ENCODE measurements around the gene ZFP57.

DNA sequence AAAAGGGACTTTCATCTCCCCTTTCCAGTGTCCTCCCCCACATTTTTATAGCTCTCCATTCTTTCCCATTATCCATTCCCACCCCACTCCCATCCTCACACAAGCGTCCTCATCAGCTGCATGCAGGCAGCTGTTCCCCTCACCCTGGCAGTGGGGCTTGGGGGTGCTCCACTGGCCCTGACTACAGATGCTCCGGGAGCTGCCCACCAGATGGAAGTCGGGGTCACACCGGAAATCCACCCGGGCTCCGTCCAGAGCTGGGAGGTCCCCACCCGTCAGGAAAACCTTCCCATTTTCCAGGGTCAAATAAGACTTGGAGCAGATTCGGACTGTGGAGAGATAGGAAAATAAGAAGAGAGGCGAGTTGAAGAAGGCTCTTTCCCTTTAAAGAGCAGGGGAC is 50.6 kb downstream of the ZFP57 start:
- TF ChIP-seq, protein P1, sequence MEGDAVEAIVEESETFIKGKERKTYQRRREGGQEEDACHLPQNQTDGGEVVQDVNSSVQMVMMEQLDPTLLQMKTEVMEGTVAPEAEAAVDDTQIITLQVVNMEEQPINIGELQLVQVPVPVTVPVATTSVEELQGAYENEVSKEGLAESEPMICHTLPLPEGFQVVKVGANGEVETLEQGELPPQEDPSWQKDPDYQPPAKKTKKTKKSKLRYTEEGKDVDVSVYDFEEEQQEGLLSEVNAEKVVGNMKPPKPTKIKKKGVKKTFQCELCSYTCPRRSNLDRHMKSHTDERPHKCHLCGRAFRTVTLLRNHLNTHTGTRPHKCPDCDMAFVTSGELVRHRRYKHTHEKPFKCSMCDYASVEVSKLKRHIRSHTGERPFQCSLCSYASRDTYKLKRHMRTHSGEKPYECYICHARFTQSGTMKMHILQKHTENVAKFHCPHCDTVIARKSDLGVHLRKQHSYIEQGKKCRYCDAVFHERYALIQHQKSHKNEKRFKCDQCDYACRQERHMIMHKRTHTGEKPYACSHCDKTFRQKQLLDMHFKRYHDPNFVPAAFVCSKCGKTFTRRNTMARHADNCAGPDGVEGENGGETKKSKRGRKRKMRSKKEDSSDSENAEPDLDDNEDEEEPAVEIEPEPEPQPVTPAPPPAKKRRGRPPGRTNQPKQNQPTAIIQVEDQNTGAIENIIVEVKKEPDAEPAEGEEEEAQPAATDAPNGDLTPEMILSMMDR (conservative IDR thresholded peaks at IDR 0.05 in 1 of 2, IDR thresholded peaks at IDR 0.05 in 1 of 2; ENCODE audit: extremely low read depth in 1 of 2, insufficient read depth in 1 of 2, low read depth in 1 of 2, low read length in 2 of 2), result no peak
- TF ChIP-seq EZH2 (IDR thresholded peaks at IDR 0.05; ENCODE audit: borderline replicate concordance, low read length), result no peak
